ENCODE results near the gene NPPA.

The NPPA gene

DNA sequence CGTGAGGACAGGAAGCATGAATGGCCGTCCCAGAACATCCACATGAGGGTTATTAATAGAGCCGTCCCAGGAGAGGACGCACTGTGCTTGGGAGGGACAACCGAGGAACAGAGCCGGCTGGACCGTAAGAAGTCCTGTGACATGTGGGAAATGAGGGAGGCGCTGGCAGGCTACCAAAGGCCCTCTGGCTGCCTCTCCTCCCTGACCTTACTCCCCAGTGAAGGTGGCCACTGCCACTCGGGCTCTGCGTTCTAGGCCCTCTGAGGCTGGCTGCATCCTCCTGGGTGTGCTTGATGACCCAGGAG, 26.6 kb upstream of the NPPA start:
- no peak for DNase-seq (ENCODE audit: low spot score)

DNA sequence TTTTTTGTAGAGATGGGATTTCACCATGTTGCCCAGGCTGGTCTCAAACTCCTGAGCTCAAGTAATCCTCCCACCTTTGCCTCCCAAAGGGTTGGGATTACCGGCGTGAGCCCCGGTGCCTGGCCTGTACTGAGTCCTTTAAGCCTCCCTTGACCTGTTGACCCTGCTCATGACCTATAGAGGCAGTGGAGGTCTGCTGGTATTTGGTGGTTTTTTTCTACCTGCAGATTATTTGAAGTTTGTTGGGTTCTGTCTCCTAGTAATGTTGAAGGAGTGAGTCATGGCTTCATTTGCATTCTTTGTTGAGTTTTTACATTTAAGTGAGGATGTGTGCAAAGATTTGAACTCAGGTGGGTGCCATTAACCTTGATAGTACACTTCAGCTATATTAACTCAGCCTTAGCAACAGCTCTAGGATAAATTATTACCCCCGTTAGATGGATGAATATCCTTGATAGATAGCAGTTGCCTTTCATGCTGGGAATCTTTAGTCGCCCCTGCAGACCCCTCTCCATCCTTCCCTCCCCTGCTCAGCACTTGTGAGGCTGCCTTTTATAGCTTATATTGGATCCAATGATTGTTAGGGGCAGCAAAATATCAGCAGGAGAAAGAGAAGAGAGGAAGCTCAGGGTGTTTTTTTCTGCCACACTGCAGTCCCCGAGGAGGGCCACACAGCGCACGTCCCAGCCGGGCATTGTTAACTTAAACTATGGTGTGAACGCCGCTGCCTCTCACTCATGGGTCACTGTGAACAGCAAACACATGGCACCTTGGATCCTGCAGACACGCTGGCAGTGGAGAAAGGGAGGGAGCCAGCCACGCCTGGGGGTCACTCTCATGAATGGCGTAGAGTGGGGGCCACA, 26.0 kb upstream of the NPPA start:
- DNase-seq (ENCODE audit: low spot score) = no peak

DNA sequence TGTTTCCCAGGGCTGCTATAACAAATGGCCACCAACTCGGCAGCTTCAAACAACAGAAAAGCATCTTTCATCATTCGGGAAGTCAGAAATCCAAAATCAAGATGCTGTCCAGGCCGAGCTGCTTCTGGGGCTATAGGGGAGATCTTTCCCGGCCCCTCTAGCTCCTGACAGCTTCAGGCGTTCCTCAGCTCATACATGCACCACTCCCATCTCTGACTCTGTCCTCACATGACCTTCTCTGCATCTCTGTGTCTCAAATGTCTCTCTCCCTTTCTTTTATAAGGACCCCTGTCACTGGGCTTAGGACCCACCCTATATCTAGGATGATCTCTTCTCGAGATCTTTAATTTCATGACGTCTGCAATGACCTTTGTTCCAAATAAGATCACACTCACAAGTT, 25.0 kb upstream of the NPPA start:
- no peak for DNase-seq (ENCODE audit: low spot score)

DNA sequence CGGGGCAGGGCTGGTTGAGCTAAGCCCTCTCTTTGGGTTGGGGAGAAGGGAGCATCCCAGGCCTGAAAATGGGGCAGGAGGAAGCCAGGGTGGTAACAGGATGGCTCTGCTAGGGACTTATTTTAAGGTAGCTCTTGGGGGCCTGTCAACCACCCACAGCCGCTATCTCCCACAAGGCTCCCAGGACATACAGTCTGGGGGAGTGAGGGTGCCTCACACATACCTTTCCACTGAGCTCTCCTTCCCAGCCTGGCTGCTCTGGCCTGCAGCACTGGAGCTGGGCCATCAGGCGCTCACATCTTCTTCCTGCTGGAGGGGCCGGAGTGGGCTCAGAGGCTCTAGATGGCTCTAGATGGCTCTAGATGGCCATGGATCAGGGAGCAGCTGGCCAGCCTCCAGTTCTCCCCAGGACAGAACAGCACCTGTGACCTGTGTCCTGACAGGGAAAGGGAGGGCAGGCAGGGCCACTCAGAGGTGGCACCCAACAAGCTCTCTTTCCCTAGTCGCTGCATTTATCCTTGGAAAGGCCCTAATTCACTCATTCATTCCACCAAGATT, 22.1 kb upstream of the NPPA start:
- DNase-seq (ENCODE audit: low spot score) = no peak

DNA sequence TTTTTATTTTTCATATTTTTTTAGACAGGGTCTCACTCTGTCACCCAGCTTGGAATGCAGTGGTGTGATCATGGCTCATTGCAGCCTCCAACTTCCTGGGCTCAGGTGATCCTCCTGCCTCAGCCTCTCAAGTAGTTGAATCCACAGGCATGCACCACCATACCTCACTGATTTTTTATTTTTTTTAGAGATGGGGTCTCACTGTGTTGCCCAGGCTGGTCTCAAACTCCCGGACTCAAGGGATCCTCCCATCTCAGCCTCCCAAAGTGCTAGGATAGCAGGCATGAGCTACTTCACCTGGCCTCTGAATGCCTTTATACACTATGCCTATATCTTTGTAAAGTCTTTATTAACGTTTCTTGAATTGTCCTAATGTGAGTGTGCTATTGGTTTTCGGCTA, 21.5 kb upstream of the NPPA start:
- no peak for DNase-seq (ENCODE audit: low spot score)

DNA sequence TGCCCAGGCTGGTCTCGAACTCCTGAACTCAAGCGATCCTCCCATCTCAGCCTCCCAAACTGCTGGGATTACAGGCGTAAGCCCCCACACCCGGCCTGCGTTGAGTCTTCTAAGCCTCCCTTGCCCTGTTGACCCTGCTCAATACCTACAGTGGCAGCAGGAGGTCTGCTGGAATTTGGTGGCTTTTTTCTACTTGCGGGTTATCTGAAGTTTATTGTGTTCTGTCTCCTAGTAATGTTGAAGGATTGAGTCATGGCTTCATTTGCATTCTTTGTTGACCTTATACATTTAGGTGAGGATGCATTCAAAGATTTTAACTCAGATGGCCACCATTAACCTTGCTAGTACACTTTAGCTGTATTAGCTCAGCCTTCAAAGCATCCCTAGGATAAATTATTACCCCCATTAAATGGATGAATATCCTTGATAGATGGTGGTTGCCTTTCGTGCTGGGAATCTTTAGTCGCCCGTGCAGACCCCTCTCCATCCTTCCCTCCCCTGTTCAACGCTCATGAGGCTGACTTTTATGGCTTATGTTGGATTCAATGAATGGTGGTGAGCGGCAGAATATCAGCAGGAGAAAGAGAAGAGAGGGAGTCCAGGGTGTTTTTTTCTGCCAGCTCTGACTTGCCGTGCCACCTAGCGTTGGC, 20.9 kb upstream of the NPPA start:
- DNase-seq (ENCODE audit: low spot score) = no peak

DNA sequence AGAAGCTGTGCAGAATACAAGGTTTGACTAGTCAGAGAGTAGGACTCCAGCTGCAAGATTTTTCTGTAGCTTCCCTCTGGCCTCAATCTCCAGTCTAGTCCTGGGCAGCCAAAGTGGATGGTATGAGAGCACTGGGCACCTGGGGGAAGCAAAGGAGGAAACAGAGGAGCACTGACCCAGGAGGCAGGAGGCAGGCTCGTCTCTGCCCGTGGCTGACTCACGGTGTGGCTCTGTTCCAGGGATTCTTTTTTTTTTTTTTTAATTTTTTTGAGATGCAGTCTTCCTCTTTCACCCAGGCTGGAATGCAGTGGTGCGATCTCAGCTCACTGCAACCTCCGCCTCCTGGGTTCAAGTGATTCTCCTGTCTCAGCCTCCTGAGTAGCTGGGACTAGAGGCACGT, 15.3 kb upstream of the NPPA start:
- DNase-seq (ENCODE audit: low spot score) = peak; percentile 36

DNA sequence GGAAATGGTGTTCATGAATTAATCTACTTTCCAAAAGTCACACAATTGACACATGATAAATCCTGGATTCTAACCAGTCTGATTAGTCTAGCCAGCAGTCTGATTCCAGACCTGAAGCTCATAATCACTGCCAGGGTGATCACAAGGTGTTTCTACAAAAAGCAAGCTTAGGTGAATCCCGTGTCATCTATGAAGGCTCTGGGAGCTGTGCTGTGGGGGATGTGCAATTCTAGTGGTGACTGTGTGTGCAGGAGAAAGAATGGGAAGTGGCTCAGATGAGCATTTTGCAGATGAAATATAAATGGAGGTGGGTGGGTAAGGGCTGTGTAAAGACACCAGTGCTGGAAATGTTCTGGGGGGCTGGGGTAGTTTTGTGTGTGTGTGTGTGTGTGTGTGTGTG, 13.0 kb upstream of the NPPA start:
- no peak for DNase-seq (ENCODE audit: low spot score)

DNA sequence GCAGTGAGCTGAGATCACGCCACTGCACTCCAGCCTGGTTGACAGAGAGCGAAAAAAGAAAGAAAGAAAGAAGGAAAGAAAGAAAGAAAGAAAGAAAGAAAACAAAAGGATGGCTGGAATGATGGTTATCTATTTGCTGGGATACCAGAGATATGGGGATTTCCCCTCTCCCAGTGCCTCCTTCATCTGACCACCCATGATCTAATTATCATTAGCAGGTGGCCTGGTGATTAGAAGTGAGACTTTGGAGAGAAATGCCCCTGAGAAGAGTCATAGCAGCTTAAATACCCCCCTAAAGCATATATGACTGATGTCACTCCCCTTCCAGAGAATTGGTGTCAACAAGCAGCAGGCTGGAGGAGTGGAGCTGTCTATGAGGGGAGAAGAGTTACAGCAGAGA, 12.5 kb upstream of the NPPA start:
- no peak for DNase-seq (ENCODE audit: low spot score)

DNA sequence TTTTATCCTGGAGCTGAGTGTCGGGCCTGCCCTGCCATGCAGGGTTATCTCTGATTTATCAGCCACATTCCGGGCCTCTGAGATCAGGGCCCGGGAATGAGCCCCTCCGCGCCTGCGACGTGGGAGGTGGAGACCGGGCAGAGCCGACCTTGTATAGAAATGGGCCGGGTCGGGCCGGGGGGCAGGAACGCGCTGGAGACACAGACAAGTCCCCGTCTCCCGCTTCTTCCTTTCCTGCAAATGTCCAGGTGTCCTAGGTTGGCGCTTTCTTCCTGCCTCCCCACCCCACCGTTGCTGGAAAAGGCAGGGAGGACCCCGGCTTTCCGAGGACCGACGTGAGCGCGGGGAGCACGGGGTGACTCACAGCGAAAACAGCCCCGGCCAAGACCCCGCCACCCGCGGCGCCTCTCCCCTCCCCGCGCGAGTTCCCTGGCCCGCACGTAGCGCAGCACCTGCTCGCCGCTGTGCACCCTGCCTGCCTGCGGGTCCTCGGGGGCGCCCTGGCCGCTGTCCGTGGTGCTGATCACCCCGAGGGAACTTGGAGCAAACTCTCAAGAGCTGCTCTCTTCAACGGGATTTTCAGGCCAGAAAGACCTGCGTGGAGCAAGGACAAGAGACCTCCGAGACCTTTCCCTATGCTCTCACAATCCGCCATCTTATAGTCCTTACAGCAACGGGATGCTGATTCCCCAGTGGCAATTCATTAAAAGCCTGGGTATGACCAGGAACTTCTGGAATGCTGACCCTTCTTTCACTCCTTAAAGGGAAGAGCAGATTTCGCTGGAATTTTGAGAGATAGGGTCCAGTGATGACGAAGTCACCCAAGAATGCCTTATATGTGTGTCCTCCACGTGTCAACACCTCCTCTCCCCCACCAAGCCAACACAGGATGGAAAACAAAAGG, 11.6 kb upstream of the NPPA start:
- DNase-seq (ENCODE audit: low spot score) = peak; percentile 50

DNA sequence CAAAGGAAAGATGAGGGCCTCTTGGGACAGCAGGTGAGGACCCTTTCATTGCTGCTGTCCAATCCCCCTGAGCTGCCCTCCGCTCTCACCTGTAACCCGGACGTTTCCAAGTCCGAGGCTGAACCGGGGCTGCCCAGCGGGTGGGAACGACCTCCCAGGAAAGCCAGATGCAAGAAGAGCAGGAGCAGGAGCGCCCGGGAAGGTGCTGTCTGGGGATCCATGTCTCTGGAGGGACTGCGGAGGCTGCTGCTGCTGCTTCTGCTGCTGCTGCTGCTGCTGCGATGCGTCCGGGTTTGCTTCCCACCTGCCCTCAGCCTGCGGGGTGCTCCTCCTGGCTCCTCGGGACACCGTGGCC, 11.0 kb upstream of the NPPA start, which contains the start of gene NPPB:
Gene NPPB, minus strand, starts transcription at position 333 of the 355 bp plus-strand sequence. Its CDS starts 112 bp downstream, at position 221.
- no peak for DNase-seq (ENCODE audit: low spot score)

DNA sequence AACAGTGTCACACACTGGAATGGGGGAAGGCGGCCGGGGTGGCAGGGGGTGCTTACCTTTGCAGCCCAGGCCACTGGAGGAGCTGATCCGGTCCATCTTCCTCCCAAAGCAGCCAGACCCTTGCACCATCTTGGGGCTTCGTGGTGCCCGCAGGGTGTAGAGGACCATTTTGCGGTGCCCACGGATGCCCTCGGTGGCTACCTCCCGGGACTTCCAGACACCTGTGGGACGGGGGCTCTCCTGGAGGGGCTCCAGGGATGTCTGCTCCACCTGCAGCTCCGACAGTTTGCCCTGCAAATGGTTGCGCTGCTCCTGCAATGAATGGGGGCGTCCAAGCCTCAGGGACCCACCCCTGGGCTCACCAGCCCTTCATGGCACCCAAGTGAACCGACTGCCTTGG, 10.6 kb upstream of the NPPA start:
- no peak for DNase-seq (ENCODE audit: low spot score)

DNA sequence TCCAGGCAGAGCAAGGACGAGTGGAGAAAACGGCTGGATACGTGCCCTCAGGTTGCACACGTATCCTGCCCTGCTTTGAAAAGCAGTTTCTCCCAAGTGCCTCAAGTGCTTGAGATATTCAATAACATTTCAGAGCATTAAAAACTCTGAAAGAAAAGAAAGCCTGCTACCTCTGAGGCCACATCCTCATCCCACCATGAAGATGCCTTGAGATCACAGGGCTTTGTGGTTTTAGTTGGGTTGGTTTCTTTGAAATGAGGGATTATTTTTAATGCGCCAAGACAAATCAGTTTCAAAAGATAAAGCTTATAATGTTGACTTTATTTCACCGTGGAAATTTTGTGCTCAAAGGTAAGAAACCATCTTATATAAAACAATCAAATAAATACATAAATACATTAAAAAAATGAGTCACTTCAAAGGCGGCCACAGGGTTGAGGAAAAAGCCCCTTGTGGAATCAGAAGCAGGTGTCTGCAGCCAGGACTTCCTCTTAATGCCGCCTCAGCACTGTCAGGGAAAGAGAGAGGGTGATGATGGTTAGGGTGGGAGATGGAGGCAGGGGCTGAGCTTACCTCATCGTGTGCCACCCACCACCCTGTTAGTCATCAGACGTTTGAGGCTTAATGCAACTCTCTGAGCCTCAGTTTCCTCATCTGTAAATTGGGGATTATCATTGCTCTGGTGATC, 9.7 kb upstream of the NPPA start:
- no peak for DNase-seq (ENCODE audit: low spot score)

DNA sequence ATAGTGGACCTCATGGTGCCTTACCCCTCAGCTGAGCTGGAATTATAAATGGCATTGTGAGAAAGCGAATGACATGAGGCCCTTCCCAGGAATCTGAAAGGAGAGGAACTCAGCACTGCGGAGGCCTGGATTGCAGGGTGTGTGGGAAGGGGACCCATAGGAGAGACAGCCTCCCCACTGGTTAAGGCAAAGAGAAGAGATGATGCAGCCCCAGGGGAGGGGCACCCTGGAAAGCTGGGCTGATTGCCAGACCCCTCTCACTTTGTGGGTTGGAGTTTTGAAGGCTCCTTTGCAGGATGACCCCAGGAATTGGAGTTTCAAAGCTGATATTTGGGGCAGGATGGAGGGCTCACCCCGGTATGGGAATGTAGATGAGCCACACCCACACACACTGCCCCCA, 9.1 kb upstream of the NPPA start:
- DNase-seq (ENCODE audit: low spot score) = no peak

DNA sequence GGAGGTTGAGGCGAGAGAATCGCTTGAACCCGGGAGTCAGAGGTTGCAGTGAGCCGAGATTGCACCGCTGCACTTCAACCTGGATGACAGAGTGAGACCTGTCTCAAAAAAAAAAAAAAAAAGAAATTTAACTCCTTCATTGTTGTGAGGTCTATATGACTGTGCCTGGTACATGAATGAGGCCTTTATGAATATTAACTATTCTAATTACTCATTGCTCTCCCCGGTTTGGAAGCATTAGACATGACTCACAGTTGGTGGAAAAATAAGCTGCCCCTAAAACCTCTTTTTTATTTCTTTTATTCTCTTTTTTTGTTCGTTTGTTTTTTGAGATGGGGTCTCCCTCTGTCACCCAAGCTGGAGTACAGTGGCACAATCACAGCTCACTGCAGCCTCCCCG, 7.8 kb upstream of the NPPA start:
- no peak for DNase-seq (ENCODE audit: low spot score)

DNA sequence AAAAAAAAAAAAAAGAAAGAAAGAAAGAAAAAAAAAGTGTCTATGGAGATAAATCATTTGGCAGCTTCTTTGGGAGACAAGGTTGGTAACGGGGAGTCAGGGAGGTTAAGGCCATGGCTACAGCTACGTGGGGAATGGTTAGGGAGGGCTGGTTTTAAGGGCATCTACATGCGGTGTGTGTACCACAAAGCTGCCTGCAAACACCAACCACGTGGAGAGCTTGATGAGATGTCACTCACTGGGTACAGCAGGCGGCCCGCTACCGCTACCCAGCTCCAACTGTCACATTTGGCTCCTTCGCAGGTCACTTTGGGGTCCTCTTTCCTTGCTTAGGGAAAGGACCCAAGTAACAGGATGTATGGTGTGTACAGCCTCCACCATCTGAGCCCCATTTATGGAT, 6.9 kb upstream of the NPPA start:
- no peak for DNase-seq (ENCODE audit: low spot score)

DNA sequence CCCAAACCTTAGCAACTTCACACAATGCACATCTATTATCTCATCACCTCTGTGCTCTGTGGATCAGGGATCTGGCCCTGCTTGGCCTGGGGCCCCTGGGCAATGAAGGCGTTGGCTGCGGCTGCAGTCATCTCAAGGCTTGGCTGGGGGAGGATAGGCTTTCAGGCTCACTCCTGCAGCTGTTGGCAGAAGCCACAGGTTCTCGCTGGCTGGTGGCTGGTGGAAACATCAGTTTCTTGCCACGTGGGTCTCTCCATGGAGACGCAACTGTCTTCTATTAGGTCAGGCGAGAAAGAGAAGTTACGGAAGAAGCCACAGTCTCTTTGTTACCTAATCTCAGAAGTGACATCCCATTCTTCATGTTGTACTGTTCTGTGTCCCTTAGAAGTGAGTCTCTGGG, 3.6 kb upstream of the NPPA start:
- no peak for DNase-seq (ENCODE audit: low spot score)

DNA sequence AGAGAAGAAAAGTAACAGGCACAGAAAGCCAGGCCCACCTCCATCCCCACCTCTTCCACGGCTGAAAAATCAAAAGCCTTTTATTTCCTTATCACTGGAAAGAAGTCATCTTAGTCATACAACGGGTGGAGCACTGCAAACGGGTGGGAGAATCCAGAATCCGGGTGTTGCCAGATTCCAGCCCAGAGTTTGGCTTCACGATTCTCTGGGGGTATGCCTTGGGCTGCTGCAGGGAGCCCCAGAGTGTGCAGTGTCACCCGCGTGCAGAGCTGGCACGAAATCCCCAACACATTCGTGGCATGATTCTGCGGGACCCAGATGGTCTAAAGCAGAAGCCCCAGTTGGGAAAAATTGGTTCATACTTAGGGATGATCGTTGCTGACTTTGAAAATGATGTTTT, 2.6 kb upstream of the NPPA start:
- DNase-seq (ENCODE audit: low spot score) = no peak

DNA sequence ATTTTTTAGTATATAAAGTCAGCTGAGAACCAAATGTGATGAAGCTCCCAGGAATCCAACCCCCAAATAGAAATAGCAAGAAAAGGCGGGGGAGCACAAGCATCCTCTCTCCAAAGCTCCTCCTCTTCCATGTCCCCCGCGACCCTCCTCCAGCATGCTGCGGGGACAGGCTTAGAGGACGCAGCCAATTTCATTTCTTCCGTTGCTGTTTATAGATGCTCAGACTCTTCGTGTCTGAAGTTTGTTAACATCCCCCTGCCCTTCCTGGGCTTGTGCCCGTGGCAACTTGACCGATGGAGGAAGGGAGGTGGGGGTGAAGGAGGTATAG, 754 bp upstream of the NPPA start:
- DNase-seq (ENCODE audit: low spot score) = no peak

DNA sequence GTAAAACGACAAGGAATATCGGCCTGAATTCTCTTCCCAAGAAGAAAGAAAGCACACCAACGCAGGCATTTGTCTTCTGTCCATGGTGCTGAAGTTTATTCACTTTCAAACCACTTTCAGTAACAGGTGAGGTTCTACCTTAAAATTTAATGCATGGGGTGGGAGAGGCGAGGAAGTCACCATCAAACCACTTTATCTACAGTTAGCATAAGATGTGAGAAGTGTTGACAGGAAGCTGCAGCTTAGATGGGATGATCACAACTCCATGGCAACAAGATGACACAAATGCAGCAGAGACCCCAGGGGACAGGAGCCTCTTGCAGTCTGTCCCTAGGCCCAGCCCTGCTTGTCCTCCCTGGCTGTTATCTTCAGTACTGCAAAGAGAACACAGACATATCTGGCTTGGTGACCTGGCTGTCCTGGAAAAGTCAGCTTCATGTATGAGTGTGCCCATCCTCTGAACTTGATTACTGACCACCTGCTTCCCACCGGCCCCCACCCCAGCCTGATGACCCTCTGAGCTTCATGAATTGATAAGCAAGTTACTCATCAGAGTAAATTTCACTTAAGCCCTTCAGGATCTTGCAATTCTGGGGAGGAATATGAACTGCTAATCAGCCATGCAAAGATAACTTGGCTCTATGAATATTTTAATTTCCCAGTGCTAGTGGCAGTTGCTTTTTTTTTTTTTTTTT, 1.8 kb downstream of the NPPA start:
- DNase-seq (ENCODE audit: low spot score) = no peak
